Astrocyte of the hippocampus (primary cell): Measurements from ENCODE around the gene DBN1.

Source experiments
- DNase-seq: peaks from one replicate; pipeline ENCODE4 v3.0.0; 2011; ENCODE audit warnings: low read depth, low spot score

Gene DBN1

GRCh38 chr5:177504086-177505056 lies 30.9 kb upstream of the DBN1 start:
- no peak for DNase-seq

- no peak for DNase-seq
Measured at GRCh38 chr5:177503351-177504085, 30.1 kb upstream of the DBN1 start.

GRCh38 chr5:177502886-177503285 lies 29.5 kb upstream of the DBN1 start:
- DNase-seq = no peak

- DNase-seq = no peak
Measured at GRCh38 chr5:177501874-177502678, 28.6 kb upstream of the DBN1 start.

GRCh38 chr5:177500685-177501522 lies 27.5 kb upstream of the DBN1 start:
- DNase-seq = peak; percentile 95

GRCh38 chr5:177499842-177500241 lies 26.4 kb upstream of the DBN1 start:
- DNase-seq = no peak

- DNase-seq = no peak
Measured at GRCh38 chr5:177498013-177498787, 24.8 kb upstream of the DBN1 start.

GRCh38 chr5:177497292-177498012 lies 24.0 kb upstream of the DBN1 start, which contains the start of gene PDLIM7:
Gene PDLIM7, minus strand, starts transcription at chr5:177497604. Its CDS starts 1,092 bp downstream, at chr5:177496512.
- peak; percentile 99 for DNase-seq

- peak; percentile 97 for DNase-seq
Measured at GRCh38 chr5:177496727-177497291, 23.4 kb upstream of the DBN1 start.

- DNase-seq = peak; percentile 80
Measured at GRCh38 chr5:177496070-177496726, 22.8 kb upstream of the DBN1 start.

- DNase-seq = peak; percentile 96
Measured at GRCh38 chr5:177495243-177496060, 22.0 kb upstream of the DBN1 start.

- DNase-seq = peak; percentile 99
Measured at GRCh38 chr5:177494346-177495195, 21.1 kb upstream of the DBN1 start.

GRCh38 chr5:177493795-177494345 lies 20.4 kb upstream of the DBN1 start:
- DNase-seq = no peak

GRCh38 chr5:177492841-177493240 lies 19.4 kb upstream of the DBN1 start:
- DNase-seq = peak; percentile 20

GRCh38 chr5:177491983-177492746 lies 18.7 kb upstream of the DBN1 start:
- no peak for DNase-seq
